Esophagus muscularis mucosa (tissue), 3 donors: Measurements from ENCODE around the gene MEOX2.

Source experiments
- CTCF ChIP-seq, 3 experiments: fragments of 200-600 bp in 2 of 3; fragments of 450-650 bp in 1 of 3; sonication (generic) in 2 of 3; IDR thresholded peaks; one replicate each; pipeline ENCODE4 v1.5.1; 2017 to 2019; ENCODE audit warnings: antibody characterized with exemption in 3 of 3, mild to moderate bottlenecking in 2 of 3, moderate library complexity in 1 of 3
- POLR2AphosphoS5 ChIP-seq, 2 donors: sonication (generic); formaldehyde crosslinking; IDR thresholded peaks; one replicate each; pipeline ENCODE4 v1.6.1; 2017; ENCODE audit warnings: antibody characterized with exemption in 2 of 2

- TF ChIP-seq CTCF (IDR thresholded peaks at IDR 0.05) (no peak), POLR2AphosphoS5 (IDR thresholded peaks at IDR 0.05) (no peak)
These were observed 4.9 kb downstream of the MEOX2 start for GRCh38 chr7:15681631-15682030.
